Smooth muscle cell (in vitro differentiated cells): Measurements from ENCODE around the gene GLTPD2. TPM values are rescaled to one million over a fixed set of nuclear protein-coding genes. Genes with fewer than 3 reads are reported as not detected.

Experiments
- DNase-seq: peaks from one replicate; lab custom pipeline; 2025; ENCODE audit not compliant: unreplicated experiment; lab: John Stamatoyannopoulos, UW
- H2AFZ ChIP-seq: fragments of 200-600 bp; sonication (generic); 2 replicates; pipeline ENCODE4 v1.6.0; 2016; ENCODE audit warnings: antibody characterized with exemption, low read depth, mild to moderate bottlenecking
- H3F3A ChIP-seq: fragments of 200-600 bp; sonication (generic); 2 replicates; pipeline ENCODE4 v1.6.0; 2017; ENCODE audit warnings: antibody characterized with exemption, low read depth
- H3K27ac ChIP-seq: fragments of 200-600 bp; sonication (generic); 2 replicates; pipeline ENCODE4 v1.5.1; 2016; ENCODE audit warnings: low read depth, mild to moderate bottlenecking
- H3K27me3 ChIP-seq: fragments of 200-600 bp; sonication (generic); 2 replicates; pipeline ENCODE4 v1.6.1; 2016; ENCODE audit warnings: low read depth, mild to moderate bottlenecking
- H3K36me3 ChIP-seq: fragments of 200-600 bp; sonication (generic); 2 replicates; pipeline ENCODE4 v1.5.1; 2016; ENCODE audit warnings: low read depth
- H3K4me1 ChIP-seq: fragments of 200-600 bp; sonication (generic); 2 replicates; pipeline ENCODE4 v1.5.1; 2016; ENCODE audit warnings: low read depth
- H3K4me2 ChIP-seq: fragments of 200-600 bp; sonication (generic); 2 replicates; pipeline ENCODE4 v1.6.0; 2016; ENCODE audit warnings: mild to moderate bottlenecking
- H3K4me3 ChIP-seq: fragments of 200-600 bp; sonication (generic); 2 replicates; pipeline ENCODE4 v1.5.1; 2016; ENCODE audit warnings: mild to moderate bottlenecking
- H3K79me2 ChIP-seq: fragments of 200-600 bp; sonication (generic); 2 replicates; pipeline ENCODE4 v1.6.0; 2016; ENCODE audit warnings: low read depth, mild to moderate bottlenecking
- H3K9ac ChIP-seq: fragments of 200-600 bp; sonication (generic); 2 replicates; pipeline ENCODE4 v1.6.0; 2016; ENCODE audit warnings: low read depth
- H3K9me3 ChIP-seq: fragments of 200-600 bp; sonication (generic); replicated peaks from 2 replicates; pipeline ENCODE4 v1.5.1; 2016; ENCODE audit warnings: low read depth
- H4K20me1 ChIP-seq: fragments of 200-600 bp; sonication (generic); 2 replicates; pipeline ENCODE4 v1.6.0; 2016; ENCODE audit warnings: low read depth
- WGBS: methylation state at CpG from one replicate; pipeline ENCODE4 v1.1.7; 2016; ENCODE audit warnings: low lambda C conversion rate; 5-methylcytosine and 5-hydroxymethylcytosine counted together
- polyA plus RNA-seq: library from polyadenylated mRNA; unstranded; fragments of >200 nt; fragmentation: Nextera tagmentation; extraction: Ambion mirVana; gene quantifications from 2 replicates; pipeline ENCODE4 v1.2.1, GENCODE V29; 2016
- total RNA-seq: library from RNA; depleted of rRNA; stranded (reverse); fragments of >200 nt; gene quantifications from 2 replicates; pipeline ENCODE4 v1.2.3, GENCODE V29; 2014
- TF ChIP-seq, protein P1 (sequence below): fragments of 200-600 bp; sonication (generic); IDR thresholded peaks from 2 replicates; pipeline ENCODE4 v1.5.1; 2017; ENCODE audit warnings: borderline replicate concordance, mild to moderate bottlenecking, antibody characterized with exemption; ENCODE audit not compliant: insufficient read depth, poor library complexity, severe bottlenecking

GLTPD2 gene
- not detected in 2 replicates for total RNA-seq
- 0.82 and 0.89 TPM in 2 replicates for polyA plus RNA-seq

DNA sequence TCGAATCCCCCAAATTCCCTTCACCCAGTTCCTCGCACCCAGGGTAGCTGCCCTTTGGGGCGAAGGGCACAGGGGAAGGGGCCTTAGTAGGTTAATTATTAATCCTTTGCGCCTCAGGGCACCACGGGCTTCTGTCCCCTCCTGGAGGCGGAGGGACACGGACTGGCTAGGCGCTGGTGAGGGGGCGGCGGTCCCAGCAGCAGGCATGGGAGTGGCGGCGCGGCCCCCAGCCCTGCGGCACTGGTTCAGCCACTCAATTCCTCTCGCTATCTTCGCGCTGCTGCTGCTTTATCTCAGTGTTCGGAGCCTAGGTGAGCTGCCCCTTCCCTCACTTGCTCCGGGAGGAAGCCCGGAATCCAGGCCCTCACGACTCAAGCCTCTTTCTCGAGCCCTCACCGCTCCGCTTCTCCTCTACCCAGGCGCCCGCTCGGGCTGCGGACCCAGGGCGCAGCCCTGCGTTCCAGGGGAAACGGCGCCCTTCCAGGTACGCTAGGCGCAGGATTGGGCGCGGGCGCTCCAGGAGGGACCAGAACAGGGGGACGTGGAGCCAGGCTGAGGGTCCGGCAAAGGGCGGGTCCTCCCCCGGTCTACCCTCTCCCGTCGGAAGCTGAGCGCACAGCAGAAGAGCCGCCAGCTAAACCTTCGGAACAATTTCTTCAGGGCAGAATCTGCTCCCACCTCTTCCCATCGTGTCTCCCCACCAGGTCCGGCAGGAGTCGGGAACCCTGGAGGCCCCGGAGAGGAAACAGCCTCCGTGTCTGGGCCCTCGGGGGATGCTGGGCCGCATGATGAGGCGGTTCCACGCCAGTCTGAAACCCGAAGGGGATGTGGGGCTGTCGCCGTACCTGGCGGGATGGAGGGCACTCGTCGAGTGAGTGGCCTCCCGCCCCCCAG is at the start of gene GLTPD2:
GLTPD2 (plus strand) TSS at position 158 of the 894 bp plus-strand sequence; CDS start at position 206, 48 bp downstream.
- Histone ChIP-seq H2AFZ (peak within 1 kb of the TSS; percentile 87), H3K9ac (peak within 1 kb of the TSS; percentile 71), H3K27me3 (no peaks in the 10 kb centered on the region), H3K9me3 (no peaks in the 10 kb centered on the region), H3K27ac (peak within 1 kb of the TSS; percentile 84), H3K4me1 (peaks cover 18% of the 10 kb centered on the region), H3K4me3 (peak within 1 kb of the TSS; percentile 74), H3F3A (no peaks in the 10 kb centered on the region), H3K4me2 (peak within 1 kb of the TSS; percentile 92), H3K36me3 (no peaks in the 10 kb centered on the region), H4K20me1 (no peaks in the 10 kb centered on the region), H3K79me2 (no peaks in the 10 kb centered on the region)
- 7% methylated on average over 60 of the region's 62 CpGs for WGBS
- no peak for DNase-seq
- TF ChIP-seq, protein P1, sequence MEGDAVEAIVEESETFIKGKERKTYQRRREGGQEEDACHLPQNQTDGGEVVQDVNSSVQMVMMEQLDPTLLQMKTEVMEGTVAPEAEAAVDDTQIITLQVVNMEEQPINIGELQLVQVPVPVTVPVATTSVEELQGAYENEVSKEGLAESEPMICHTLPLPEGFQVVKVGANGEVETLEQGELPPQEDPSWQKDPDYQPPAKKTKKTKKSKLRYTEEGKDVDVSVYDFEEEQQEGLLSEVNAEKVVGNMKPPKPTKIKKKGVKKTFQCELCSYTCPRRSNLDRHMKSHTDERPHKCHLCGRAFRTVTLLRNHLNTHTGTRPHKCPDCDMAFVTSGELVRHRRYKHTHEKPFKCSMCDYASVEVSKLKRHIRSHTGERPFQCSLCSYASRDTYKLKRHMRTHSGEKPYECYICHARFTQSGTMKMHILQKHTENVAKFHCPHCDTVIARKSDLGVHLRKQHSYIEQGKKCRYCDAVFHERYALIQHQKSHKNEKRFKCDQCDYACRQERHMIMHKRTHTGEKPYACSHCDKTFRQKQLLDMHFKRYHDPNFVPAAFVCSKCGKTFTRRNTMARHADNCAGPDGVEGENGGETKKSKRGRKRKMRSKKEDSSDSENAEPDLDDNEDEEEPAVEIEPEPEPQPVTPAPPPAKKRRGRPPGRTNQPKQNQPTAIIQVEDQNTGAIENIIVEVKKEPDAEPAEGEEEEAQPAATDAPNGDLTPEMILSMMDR = no peak

DNA sequence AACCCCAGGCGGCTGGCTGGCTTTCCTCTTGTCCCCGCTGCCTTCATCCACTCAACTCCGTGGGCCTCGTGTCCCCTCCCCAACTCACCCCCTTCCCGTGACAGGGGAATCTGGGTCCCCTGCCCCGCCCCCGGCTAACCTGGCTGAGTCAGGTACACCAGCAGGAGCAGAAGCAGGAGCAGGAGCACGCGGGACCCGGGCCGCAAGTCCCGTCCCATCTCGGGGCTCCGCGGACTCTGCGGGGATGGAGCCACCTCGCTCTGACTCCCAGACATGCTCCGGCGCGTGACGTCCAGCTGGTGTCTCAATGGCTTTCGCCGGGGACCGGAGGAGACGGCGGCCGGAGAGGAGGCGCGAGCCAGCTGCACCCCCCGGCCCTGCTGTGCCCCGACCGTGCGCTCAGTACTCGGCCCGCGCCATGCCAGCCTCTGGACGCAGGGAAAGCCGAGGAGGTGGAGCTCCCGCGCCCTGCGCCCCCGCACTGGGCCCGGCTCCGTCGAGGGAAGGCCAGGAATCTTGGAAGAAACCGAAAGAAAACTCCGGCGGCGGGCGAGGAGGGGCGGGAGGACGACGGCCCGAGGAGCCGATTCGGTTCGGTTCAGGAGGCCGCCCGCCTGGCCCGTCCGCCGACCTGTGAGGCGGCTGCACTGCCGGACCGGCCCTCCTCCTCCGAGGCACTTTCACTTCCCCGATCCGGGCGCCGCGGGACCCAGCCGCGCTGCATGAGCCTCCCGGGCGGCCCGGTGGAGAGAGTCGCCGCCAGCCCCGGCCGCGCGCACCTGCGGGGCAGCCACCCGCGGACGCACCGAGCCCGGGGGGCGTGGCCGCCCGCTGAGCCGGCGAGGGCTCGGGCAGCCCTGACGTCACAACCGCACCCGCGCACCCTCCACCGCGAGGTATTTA is 49.4 kb upstream of the GLTPD2 start, which contains the start of the genes CXCL16 and ZMYND15:
CXCL16 (minus strand) TSS at position 807 of the 903 bp plus-strand sequence; CDS start at position 218, 589 bp downstream.
ZMYND15 (plus strand) TSS at position 712 of the 903 bp plus-strand sequence. CDS start 716 bp downstream, outside the sequence.
- no peak within 1 kb of the TSS for H3K27ac ChIP-seq
- peak within 1 kb of the TSS; percentile 96 for H3K4me2 ChIP-seq
- 3% methylated on average over 64 of the region's 100 CpGs for WGBS
- peak within 1 kb of the TSS; percentile 97 for H2AFZ ChIP-seq
- no peaks in the 10 kb centered on the region for H3K9me3 ChIP-seq
- peaks cover 11% of the 10 kb centered on the region for H3K4me1 ChIP-seq
- peak within 1 kb of the TSS; percentile 51 for H3K9ac ChIP-seq
- no peaks in the 10 kb centered on the region for H4K20me1 ChIP-seq
- peak; percentile 19 for DNase-seq
- no peaks in the 10 kb centered on the region for H3K36me3 ChIP-seq
- H3K4me3 ChIP-seq = peak within 1 kb of the TSS; percentile 93
- H3K27me3 ChIP-seq = peaks cover 65% of the 10 kb centered on the region
- TF ChIP-seq, protein P1 = no peak
- H3F3A ChIP-seq = no peaks in the 10 kb centered on the region
- no peaks in the 10 kb centered on the region for H3K79me2 ChIP-seq

DNA sequence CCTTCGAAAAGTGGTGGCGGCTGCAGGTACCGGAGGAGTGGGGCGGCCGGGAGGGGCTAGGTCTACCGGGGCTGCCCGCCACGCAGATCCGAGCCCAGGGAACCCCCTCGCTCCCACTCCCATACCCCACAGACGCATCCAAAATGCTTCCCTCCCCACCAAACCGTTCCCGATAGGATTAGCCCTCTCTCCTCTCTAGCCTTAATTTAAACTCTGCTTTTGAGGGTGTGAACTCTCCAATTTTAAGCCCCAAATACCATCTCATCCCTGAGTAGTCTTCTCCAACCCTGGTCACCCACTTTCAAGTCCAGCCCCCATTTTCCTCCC is 48.8 kb upstream of the GLTPD2 start:
- TF ChIP-seq, protein P1 = no peak
- Histone ChIP-seq H4K20me1 (no peaks in the 10 kb centered on the region), H3K36me3 (no peaks in the 10 kb centered on the region), H3K27me3 (peaks cover 71% of the 10 kb centered on the region), H3K9ac (no peak overlapping the region), H3K9me3 (no peaks in the 10 kb centered on the region), H3K4me2 (peak overlapping the region; percentile 96), H3F3A (no peaks in the 10 kb centered on the region), H3K79me2 (no peaks in the 10 kb centered on the region), H3K4me3 (peak overlapping the region; percentile 93), H2AFZ (no peak overlapping the region), H3K27ac (no peak overlapping the region), H3K4me1 (peaks cover 11% of the 10 kb centered on the region)
- no peak for DNase-seq
- 13% methylated on average over 11 of the region's 13 CpGs for WGBS
